KOPT-K1 (cell line): Measurements from ENCODE around the gene UMOD.
"Not testable (repeated sequence)": the region's sequence is repeated elsewhere in the genome, so short reads cannot be mapped to it uniquely, and the experiment has no call there.

ENCODE experiments used
- H3K27ac ChIP-seq: fragments of 200-600 bp; sonication (generic); 2 replicates; pipeline ENCODE4 v1.5.1; 2016; ENCODE audit warnings: antibody characterized with exemption, mild to moderate bottlenecking, low read depth, low read length; ENCODE audit not compliant: poor library complexity, severe bottlenecking
- H3K36me3 ChIP-seq: fragments of 200-600 bp; sonication (generic); 2 replicates; pipeline ENCODE4 v1.5.1; 2017; ENCODE audit warnings: antibody characterized with exemption, mild to moderate bottlenecking, low read length, moderate library complexity; ENCODE audit not compliant: insufficient read depth
- H3K9me3 ChIP-seq: fragments of 200-600 bp; sonication (generic); 2 replicates; pipeline ENCODE4 v1.5.1; 2017; ENCODE audit warnings: antibody characterized with exemption, low read length, mild to moderate bottlenecking; ENCODE audit not compliant: insufficient read depth, poor library complexity, severe bottlenecking

The UMOD gene

GRCh38 chr16:20319406-20319805 lies 33.1 kb downstream of the UMOD start:
- no peak overlapping the region for H3K27ac ChIP-seq
- no peaks in the 10 kb centered on the region for H3K9me3 ChIP-seq
- H3K36me3 ChIP-seq, result no peaks in the 10 kb centered on the region

- Histone ChIP-seq H3K36me3 (no peaks in the 10 kb centered on the region), H3K27ac (no peak overlapping the region), H3K9me3 (no peaks in the 10 kb centered on the region)
Observed at GRCh38 chr16:20318437-20318836, 34.1 kb downstream of the UMOD start.

GRCh38 chr16:20318006-20318405 lies 34.5 kb downstream of the UMOD start:
- Histone ChIP-seq H3K27ac (no peak overlapping the region), H3K9me3 (no peaks in the 10 kb centered on the region), H3K36me3 (no peaks in the 10 kb centered on the region)

- no peaks in the 10 kb centered on the region for H3K36me3 ChIP-seq
- no peak overlapping the region for H3K27ac ChIP-seq
- no peaks in the 10 kb centered on the region for H3K9me3 ChIP-seq
Observed at GRCh38 chr16:20317117-20317516, 35.4 kb downstream of the UMOD start.

GRCh38 chr16:20316715-20317114 lies 35.8 kb downstream of the UMOD start:
- no peak overlapping the region for H3K27ac ChIP-seq
- no peaks in the 10 kb centered on the region for H3K36me3 ChIP-seq
- no peaks in the 10 kb centered on the region for H3K9me3 ChIP-seq

- Histone ChIP-seq H3K27ac (no peak overlapping the region), H3K9me3 (no peaks in the 10 kb centered on the region), H3K36me3 (no peaks in the 10 kb centered on the region)
Observed at GRCh38 chr16:20315764-20316163, 36.8 kb downstream of the UMOD start.

GRCh38 chr16:20314575-20314974 lies 37.9 kb downstream of the UMOD start:
- no peaks in the 10 kb centered on the region for H3K9me3 ChIP-seq
- no peaks in the 10 kb centered on the region for H3K36me3 ChIP-seq
- no peak overlapping the region for H3K27ac ChIP-seq

GRCh38 chr16:20313741-20314140 lies 38.8 kb downstream of the UMOD start:
- no peaks in the 10 kb centered on the region for H3K9me3 ChIP-seq
- H3K36me3 ChIP-seq, result no peaks in the 10 kb centered on the region
- no peak overlapping the region for H3K27ac ChIP-seq

GRCh38 chr16:20312536-20313095 lies 39.9 kb downstream of the UMOD start:
- not testable (repeated sequence) for H3K27ac ChIP-seq, H3K9me3 ChIP-seq, H3K36me3 ChIP-seq

- H3K36me3 ChIP-seq, result no peaks in the 10 kb centered on the region
- H3K9me3 ChIP-seq, result no peaks in the 10 kb centered on the region
- no peak overlapping the region for H3K27ac ChIP-seq
Observed at GRCh38 chr16:20311548-20311947, 41.0 kb downstream of the UMOD start.

- Histone ChIP-seq H3K9me3 (no peaks in the 10 kb centered on the region), H3K36me3 (no peaks in the 10 kb centered on the region), H3K27ac (no peak overlapping the region)
Observed at GRCh38 chr16:20310421-20311395, 41.8 kb downstream of the UMOD start.

- H3K27ac ChIP-seq, result no peak overlapping the region
- H3K9me3 ChIP-seq, result no peaks in the 10 kb centered on the region
- H3K36me3 ChIP-seq, result no peaks in the 10 kb centered on the region
Observed at GRCh38 chr16:20309786-20310185, 42.7 kb downstream of the UMOD start.

- Histone ChIP-seq H3K36me3 (no peaks in the 10 kb centered on the region), H3K27ac (no peak overlapping the region), H3K9me3 (no peaks in the 10 kb centered on the region)
Observed at GRCh38 chr16:20308801-20309590, 43.5 kb downstream of the UMOD start.

GRCh38 chr16:20308266-20308665 lies 44.2 kb downstream of the UMOD start:
- no peaks in the 10 kb centered on the region for H3K9me3 ChIP-seq
- H3K36me3 ChIP-seq, result no peaks in the 10 kb centered on the region
- no peak overlapping the region for H3K27ac ChIP-seq

GRCh38 chr16:20307791-20308190 lies 44.7 kb downstream of the UMOD start:
- no peaks in the 10 kb centered on the region for H3K36me3 ChIP-seq
- H3K9me3 ChIP-seq, result no peaks in the 10 kb centered on the region
- no peak overlapping the region for H3K27ac ChIP-seq
